EH (cell line): Measurements from ENCODE around the gene FLACC1.
"Not testable (repeated sequence)": the region's sequence is repeated elsewhere in the genome, so short reads cannot be mapped to it uniquely, and the experiment has no call there.

Experiments used
- DNase-seq: peaks from one replicate; pipeline ENCODE4 v3.0.0-alpha.2; 2015; ENCODE audit warnings: low read depth

Gene FLACC1

GRCh38 chr2:201357221-201357620 is at the start of gene FLACC1:
TSS of gene FLACC1 (minus strand) at chr2:201357345. CDS start at chr2:201351404, 5,941 bp downstream.
- DNase-seq = peak; percentile 90

- peak; percentile 88 for DNase-seq
Observed at GRCh38 chr2:201406077-201406662, 49.0 kb upstream of the FLACC1 start.

GRCh38 chr2:201404699-201405280 is 47.6 kb upstream of the FLACC1 start:
- DNase-seq = no peak

- peak; percentile 74 for DNase-seq
Observed at GRCh38 chr2:201403880-201404279, 46.7 kb upstream of the FLACC1 start.

GRCh38 chr2:201402651-201403562 is 45.8 kb upstream of the FLACC1 start:
- peak; percentile 84 for DNase-seq

GRCh38 chr2:201401815-201402214 is 44.7 kb upstream of the FLACC1 start:
- DNase-seq = no peak

GRCh38 chr2:201396595-201396994 is 39.5 kb upstream of the FLACC1 start:
- DNase-seq = no peak

GRCh38 chr2:201383136-201383535 is 26.0 kb upstream of the FLACC1 start:
- no peak for DNase-seq

GRCh38 chr2:201378496-201379397 is 21.6 kb upstream of the FLACC1 start:
- DNase-seq = peak; percentile 21

- no peak for DNase-seq
Observed at GRCh38 chr2:201377218-201377617, 20.1 kb upstream of the FLACC1 start.

GRCh38 chr2:201369775-201370174 is 12.6 kb upstream of the FLACC1 start:
- DNase-seq = no peak

- not testable (repeated sequence) for DNase-seq
Observed at GRCh38 chr2:201369318-201369717, 12.2 kb upstream of the FLACC1 start.

GRCh38 chr2:201366146-201366545 is 9.0 kb upstream of the FLACC1 start:
- peak; percentile 17 for DNase-seq

- peak; percentile 70 for DNase-seq
Observed at GRCh38 chr2:201363857-201364560, 6.9 kb upstream of the FLACC1 start.

- peak; percentile 44 for DNase-seq
Observed at GRCh38 chr2:201362396-201362795, 5.3 kb upstream of the FLACC1 start.

- no peak for DNase-seq
Observed at GRCh38 chr2:201361078-201361733, 4.1 kb upstream of the FLACC1 start.

GRCh38 chr2:201360256-201360655 is 3.1 kb upstream of the FLACC1 start:
- DNase-seq = no peak

- peak; percentile 76 for DNase-seq
Observed at GRCh38 chr2:201358684-201359083, 1.5 kb upstream of the FLACC1 start.

- peak; percentile 31 for DNase-seq
Observed at GRCh38 chr2:201353116-201353515, 4.0 kb downstream of the FLACC1 start.

GRCh38 chr2:201350879-201351278 is 6.3 kb downstream of the FLACC1 start:
- DNase-seq = no peak

GRCh38 chr2:201349601-201350000 is 7.5 kb downstream of the FLACC1 start:
- peak; percentile 24 for DNase-seq
